Tibial nerve (tissue), 4 donors: Measurements from ENCODE around the gene PIK3IP1. TPM values are rescaled to one million over a fixed set of nuclear protein-coding genes. Genes with fewer than 3 reads are reported as not detected.
A peak's percentile ranks its signal among the peaks of the same experiment; 100 is the strongest.
"Not testable (repeated sequence)": the region's sequence is repeated elsewhere in the genome, so short reads cannot be mapped to it uniquely, and the experiment has no call there.

Experiments
- DNase-seq, 2 donors: peaks; one replicate each; pipeline ENCODE4 v3.0.0-alpha.2; 2019; ENCODE audit warnings: low spot score in 2 of 2
- H3K27ac ChIP-seq, 4 donors: fragments of 200-600 bp; sonication (generic) in 3 of 4; one replicate each; pipeline ENCODE4 v1.5.1; 2017 to 2019; ENCODE audit warnings: mild to moderate bottlenecking in 1 of 4
- H3K27me3 ChIP-seq, 2 donors: fragments of 200-600 bp; sonication (generic) in 1 of 2; one replicate each; pipeline versions ENCODE4 v1.5.1 to v1.6.0; 2017 to 2019
- H3K36me3 ChIP-seq, 3 donors: fragments of 200-600 bp; sonication (generic); one replicate each; pipeline ENCODE4 v1.5.1; 2018 to 2019
- H3K4me1 ChIP-seq, 4 donors: fragments of 200-600 bp; sonication (generic) in 3 of 4; one replicate each; pipeline ENCODE4 v1.5.1; 2017 to 2019
- H3K4me3 ChIP-seq, 4 donors: fragments of 200-600 bp; sonication (generic) in 3 of 4; one replicate each; pipeline ENCODE4 v1.5.1; 2017 to 2019; ENCODE audit warnings: mild to moderate bottlenecking in 1 of 4, moderate library complexity in 1 of 4
- H3K9me3 ChIP-seq, 4 donors: fragments of 200-600 bp; sonication (generic) in 3 of 4; one replicate each; pipeline ENCODE4 v1.5.1; 2017 to 2019
- CTCF ChIP-seq, 5 experiments: fragments of 200-600 bp in 3 of 5; fragments of 450-650 bp in 2 of 5; sonication (generic) in 3 of 5; IDR thresholded peaks; one replicate each; pipeline ENCODE4 v1.5.1; 2016 to 2019; ENCODE audit warnings: antibody characterized with exemption in 5 of 5, mild to moderate bottlenecking in 3 of 5, moderate library complexity in 2 of 5
- EP300 ChIP-seq, 2 donors: sonication (generic); formaldehyde crosslinking; IDR thresholded peaks; one replicate each; pipeline ENCODE4 v1.6.1; 2017; ENCODE audit warnings: antibody characterized with exemption in 2 of 2, mild to moderate bottlenecking in 1 of 2
- POLR2A ChIP-seq, 2 donors: fragments of 450-650 bp; IDR thresholded peaks; one replicate each; pipeline ENCODE4 v1.6.1; 2017; ENCODE audit warnings: antibody characterized with exemption in 2 of 2, mild to moderate bottlenecking in 2 of 2, moderate library complexity in 2 of 2
- whole genome bisulfite sequencing, 2 donors: methylation state at CpG; one replicate each; pipeline ENCODE4 v1.1.5; 2018; 5-methylcytosine and 5-hydroxymethylcytosine counted together
- total RNA-seq, 4 donors: library from RNA; depleted of rRNA; stranded (reverse); fragments of >200 nt; gene quantifications; one replicate each; pipeline ENCODE4 v1.1.0, GENCODE V29; 2016

PIK3IP1 gene
- total RNA-seq, 4 donors from 2014 or later, result 54.8 to 106 (median 80.5) TPM

- Histone ChIP-seq H3K9me3 (no peaks in the 10 kb centered on the region), H3K27me3 (no peaks in the 10 kb centered on the region), H3K36me3 (peaks cover 0 to 98% (median 6%) of the 10 kb centered on the region in 3 donors), H3K27ac (no peak overlapping the region), H3K4me3 (no peak overlapping the region), H3K4me1 (peaks cover 0 to 16% (median 0%) of the 10 kb centered on the region in 4 donors)
- DNase-seq, result no peak
- 90% methylated on average over 9 of the region's 9 CpGs for WGBS, 2 donors
- TF ChIP-seq EP300 (IDR thresholded peaks at IDR 0.05) (no peak), POLR2A (IDR thresholded peaks at IDR 0.05) (no peak), CTCF (IDR thresholded peaks at IDR 0.05) (no peak)
Measured at GRCh38 chr22:31326877-31327276, 34.6 kb upstream of the PIK3IP1 start.

- Histone ChIP-seq H3K27ac (no peak overlapping the region), H3K4me3 (no peak overlapping the region), H3K27me3 (no peaks in the 10 kb centered on the region), H3K4me1 (peaks cover 0 to 22% (median 0%) of the 10 kb centered on the region in 4 donors), H3K36me3 (peaks cover 0 to 69% (median 6%) of the 10 kb centered on the region in 3 donors), H3K9me3 (no peaks in the 10 kb centered on the region)
- no peak for DNase-seq
- TF ChIP-seq CTCF (IDR thresholded peaks at IDR 0.05) (no peak), EP300 (IDR thresholded peaks at IDR 0.05) (no peak), POLR2A (IDR thresholded peaks at IDR 0.05) (no peak)
- 88 to 89% methylated on average over 8 of the region's 8 CpGs for WGBS, 2 donors
Measured at GRCh38 chr22:31323578-31324550, 31.6 kb upstream of the PIK3IP1 start.

- Histone ChIP-seq H3K4me1 (peaks cover 0 to 10% (median 0%) of the 10 kb centered on the region in 4 donors), H3K27me3 (no peaks in the 10 kb centered on the region), H3K4me3 (no peak overlapping the region), H3K9me3 (no peaks in the 10 kb centered on the region), H3K27ac (peak overlapping the region in 2 of 4 donors; percentile 59 to 62), H3K36me3 (peaks cover 0 to 48% (median 0%) of the 10 kb centered on the region in 3 donors)
- 57 to 59% methylated on average over 4 of the region's 4 CpGs for WGBS, 2 donors
- TF ChIP-seq EP300 (IDR thresholded peaks at IDR 0.05) (peak in 1 of 2 donors; percentile 19), CTCF (IDR thresholded peaks at IDR 0.05) (no peak)
- no peak for DNase-seq
Measured at GRCh38 chr22:31321421-31321820, 29.1 kb upstream of the PIK3IP1 start.

GRCh38 chr22:31314220-31314619 is 21.9 kb upstream of the PIK3IP1 start:
- DNase-seq, result not testable (repeated sequence)
- 94 to 96% methylated on average over 1 of the region's 1 CpG for WGBS, 2 donors

GRCh38 chr22:31313366-31314147 is 21.3 kb upstream of the PIK3IP1 start:
- peaks cover 0 to 13% (median 11%) of the 10 kb centered on the region in 4 donors for H3K4me1 ChIP-seq
- TF ChIP-seq CTCF (IDR thresholded peaks at IDR 0.05) (peak; percentile 86 to 93 (median 87)), EP300 (IDR thresholded peaks at IDR 0.05) (peak; percentile 65 to 84), POLR2A (IDR thresholded peaks at IDR 0.05) (no peak)
- WGBS, 2 donors, result 27 to 29% methylated on average over 6 of the region's 6 CpGs
- H3K27ac ChIP-seq, result peak overlapping the region; percentile 62 to 88 (median 74)
- H3K9me3 ChIP-seq, result peaks cover 0 to 6% (median 0%) of the 10 kb centered on the region in 4 donors
- no peaks in the 10 kb centered on the region for H3K27me3 ChIP-seq
- H3K36me3 ChIP-seq, result peaks cover 0 to 4% (median 0%) of the 10 kb centered on the region in 3 donors
- H3K4me3 ChIP-seq, result no peak overlapping the region
- peak; percentile 52 to 81 for DNase-seq

More at GRCh38 chr22:31314220-31314619, 21.9 kb upstream of the PIK3IP1 start:
- Histone ChIP-seq H3K27ac (peak overlapping the region in 3 of 4 donors; percentile 70 to 88 (median 77)), H3K4me1 (peaks cover 0 to 13% (median 11%) of the 10 kb centered on the region in 4 donors)
- H3K36me3 ChIP-seq, H3K4me3 ChIP-seq, H3K9me3 ChIP-seq, H3K27me3 ChIP-seq: not testable (repeated sequence)
